Activated naive CD4-positive, alpha-beta T cell treated with anti-CD3 and anti-CD28 coated beads, Interleukin-2, amount 10 ng/mL, durations not matched to agents 7 days and 5 days (primary cell): ENCODE data around the gene LCORL.
"Not testable (repeated sequence)": the region's sequence is repeated elsewhere in the genome, so short reads cannot be mapped to it uniquely, and the experiment has no call there.

Experiments used
- CTCF ChIA-PET: fragments of 350-600 bp; sonication (Branson Sonifier 250); formaldehyde crosslinking; loops from one replicate; lab custom pipeline; 2021; ENCODE audit warnings: antibody characterized with exemption; lab: Charles Lee
- DNase-seq: peaks from one replicate; pipeline ENCODE4 v3.0.0-alpha.2; 2020
- H3K27ac Mint-ChIP-seq: one replicate; pipeline ENCODE4 v1.8.0; 2021; ENCODE audit warnings: mild to moderate bottlenecking, moderate library complexity, mixed read lengths
- H3K27me3 Mint-ChIP-seq: one replicate; pipeline ENCODE4 v1.8.0; 2021; ENCODE audit warnings: mild to moderate bottlenecking, mixed read lengths
- H3K36me3 Mint-ChIP-seq: one replicate; pipeline ENCODE4 v1.8.0; 2021; ENCODE audit warnings: mixed read lengths
- H3K4me1 Mint-ChIP-seq: one replicate; pipeline ENCODE4 v1.8.0; 2021; ENCODE audit warnings: mixed read lengths
- H3K4me3 Mint-ChIP-seq: one replicate; pipeline ENCODE4 v1.8.0; 2021; ENCODE audit warnings: mild to moderate bottlenecking, moderate library complexity, mixed read lengths
- H3K9me3 Mint-ChIP-seq: one replicate; pipeline ENCODE4 v1.8.0; 2021; ENCODE audit warnings: mixed read lengths

Gene LCORL

GRCh38 chr4:18036369-18036768 is 14.8 kb upstream of the LCORL start:
- H3K36me3 Mint-ChIP-seq, H3K4me3 Mint-ChIP-seq, H3K9me3 Mint-ChIP-seq, DNase-seq, H3K27ac Mint-ChIP-seq, CTCF ChIA-PET, H3K4me1 Mint-ChIP-seq: not testable (repeated sequence)
- peaks cover 30% of the 10 kb centered on the region for H3K27me3 Mint-ChIP-seq

GRCh38 chr4:18034099-18034498 is 12.5 kb upstream of the LCORL start:
- Mint-ChIP-seq H3K36me3 (no peaks in the 10 kb centered on the region), H3K4me3 (no peak overlapping the region), H3K27ac (no peak overlapping the region), H3K9me3 (no peaks in the 10 kb centered on the region), H3K27me3 (peaks cover 36% of the 10 kb centered on the region), H3K4me1 (no peaks in the 10 kb centered on the region)
- no peak for DNase-seq
- CTCF ChIA-PET, result no interaction called here

DNA sequence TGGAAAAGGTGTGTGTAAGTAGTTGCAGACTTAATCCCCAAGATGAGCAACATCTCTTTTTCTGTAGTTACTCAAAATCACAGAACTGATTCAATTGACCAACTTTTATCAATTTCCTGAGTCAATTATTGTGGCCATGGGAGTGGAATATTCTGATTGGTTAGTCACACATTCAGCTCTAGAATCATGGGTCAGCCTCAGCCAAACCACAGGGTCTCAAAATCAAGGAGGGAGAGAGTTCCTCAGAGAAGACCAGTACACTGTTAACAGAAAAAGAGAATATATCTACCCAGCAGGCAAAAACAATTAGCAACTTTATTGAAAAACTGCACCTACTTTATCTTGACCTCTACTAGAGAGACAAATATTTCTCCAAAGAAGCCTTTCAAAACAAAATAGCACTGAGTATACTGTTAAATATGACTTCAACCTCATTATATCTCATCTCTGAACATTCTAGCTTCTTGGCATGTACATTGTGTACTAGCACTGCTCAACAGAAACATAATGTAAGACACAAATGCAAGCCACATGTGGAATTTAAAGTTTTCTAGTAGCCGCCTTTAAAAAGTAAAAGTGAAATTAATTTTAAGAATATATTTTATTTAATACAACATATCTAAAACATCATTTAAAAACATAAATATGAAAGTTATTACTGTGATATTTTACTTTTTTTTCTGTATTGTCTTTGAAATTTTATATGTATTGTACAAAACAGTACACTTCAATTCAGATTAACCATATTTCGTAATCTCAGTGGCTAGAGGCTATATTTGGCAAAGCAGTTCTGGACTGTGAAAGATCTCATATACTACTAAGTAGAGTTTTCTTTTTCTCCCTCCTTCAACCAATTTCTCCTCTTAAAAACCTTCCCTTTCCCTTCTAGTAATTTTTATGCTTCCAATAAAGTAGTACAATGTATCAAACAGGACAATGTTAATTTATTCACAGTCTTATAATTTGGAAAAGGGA is 11.8 kb upstream of the LCORL start:
- Mint-ChIP-seq H3K9me3 (no peaks in the 10 kb centered on the region), H3K27me3 (peaks cover 36% of the 10 kb centered on the region), H3K27ac (no peak overlapping the region), H3K36me3 (no peaks in the 10 kb centered on the region), H3K4me1 (no peaks in the 10 kb centered on the region), H3K4me3 (no peak overlapping the region)
- CTCF ChIA-PET, result no interaction called here
- DNase-seq, result no peak

GRCh38 chr4:18025288-18025687 is 3.7 kb upstream of the LCORL start:
- H3K9me3 Mint-ChIP-seq, result no peaks in the 10 kb centered on the region
- H3K4me1 Mint-ChIP-seq, result peaks cover 13% of the 10 kb centered on the region
- H3K27me3 Mint-ChIP-seq, result peaks cover 51% of the 10 kb centered on the region
- CTCF ChIA-PET, result no interaction called here
- no peaks in the 10 kb centered on the region for H3K36me3 Mint-ChIP-seq
- no peak overlapping the region for H3K27ac Mint-ChIP-seq
- DNase-seq, result no peak
- H3K4me3 Mint-ChIP-seq, result no peak overlapping the region

DNA sequence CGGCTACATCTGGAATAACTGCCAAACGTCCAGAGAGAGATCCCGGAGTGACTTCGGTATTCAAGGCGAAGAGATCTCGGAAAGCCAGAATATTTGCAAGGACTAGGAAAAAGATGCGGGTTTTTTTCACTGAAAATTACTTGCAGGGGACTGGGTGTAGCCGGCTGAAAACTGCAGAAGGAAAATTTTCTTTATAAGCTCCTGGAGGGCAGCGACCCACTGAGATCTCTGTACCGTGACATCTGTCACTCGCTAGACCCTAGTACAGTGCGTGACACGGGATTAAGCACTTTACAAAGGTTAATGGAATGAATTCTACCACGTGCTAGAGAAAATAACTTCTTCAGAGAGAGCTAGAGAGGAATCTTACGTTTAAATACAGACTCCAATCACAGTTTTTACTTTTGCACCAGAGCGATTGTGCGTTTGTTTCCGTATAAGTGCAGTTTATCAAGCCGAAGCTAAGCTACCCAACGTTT is 1.1 kb upstream of the LCORL start:
- H3K4me1 Mint-ChIP-seq, result peaks cover 22% of the 10 kb centered on the region
- H3K36me3 Mint-ChIP-seq, result no peaks in the 10 kb centered on the region
- peak overlapping the region; percentile 86 for H3K4me3 Mint-ChIP-seq
- CTCF ChIA-PET, result interaction anchor here (0.9 kb wide), 1 partner anchor 9 kb away, joined by 3 read pairs; no protein-coding TSS in a partner anchor
- H3K9me3 Mint-ChIP-seq, result no peaks in the 10 kb centered on the region
- peaks cover 49% of the 10 kb centered on the region for H3K27me3 Mint-ChIP-seq
- DNase-seq, result no peak
- H3K27ac Mint-ChIP-seq, result no peak overlapping the region

- H3K9me3 Mint-ChIP-seq, result no peaks in the 10 kb centered on the region
- peak overlapping the region; percentile 86 for H3K4me3 Mint-ChIP-seq
- peak overlapping the region; percentile 81 for H3K27ac Mint-ChIP-seq
- CTCF ChIA-PET, result no interaction called here
- peaks cover 22% of the 10 kb centered on the region for H3K4me1 Mint-ChIP-seq
- H3K27me3 Mint-ChIP-seq, result peaks cover 49% of the 10 kb centered on the region
- no peak for DNase-seq
- H3K36me3 Mint-ChIP-seq, result no peaks in the 10 kb centered on the region
Observed at GRCh38 chr4:18021470-18021719, 160 bp downstream of the LCORL start.

GRCh38 chr4:18020671-18021469 is 685 bp downstream of the LCORL start:
- CTCF ChIA-PET, result interaction anchor here (1.3 kb wide), 1 partner anchor 11 kb away, joined by 4 read pairs; no protein-coding TSS in a partner anchor
- H3K27me3 Mint-ChIP-seq, result peaks cover 49% of the 10 kb centered on the region
- H3K9me3 Mint-ChIP-seq, result no peaks in the 10 kb centered on the region
- peak; percentile 74 for DNase-seq
- H3K4me3 Mint-ChIP-seq, result peak overlapping the region; percentile 86
- no peaks in the 10 kb centered on the region for H3K36me3 Mint-ChIP-seq
- peak overlapping the region; percentile 85 for H3K27ac Mint-ChIP-seq
- peaks cover 22% of the 10 kb centered on the region for H3K4me1 Mint-ChIP-seq

- CTCF ChIA-PET, result interaction anchor here (1.3 kb wide), 1 partner anchor 10 kb away, joined by 4 read pairs; no protein-coding TSS in a partner anchor
- Mint-ChIP-seq H3K9me3 (no peaks in the 10 kb centered on the region), H3K4me3 (peak overlapping the region; percentile 77), H3K27me3 (peaks cover 48% of the 10 kb centered on the region), H3K27ac (peak overlapping the region; percentile 85), H3K36me3 (no peaks in the 10 kb centered on the region), H3K4me1 (peaks cover 22% of the 10 kb centered on the region)
- peak; percentile 39 for DNase-seq
Observed at GRCh38 chr4:18020145-18020670, 1.3 kb downstream of the LCORL start.

DNA sequence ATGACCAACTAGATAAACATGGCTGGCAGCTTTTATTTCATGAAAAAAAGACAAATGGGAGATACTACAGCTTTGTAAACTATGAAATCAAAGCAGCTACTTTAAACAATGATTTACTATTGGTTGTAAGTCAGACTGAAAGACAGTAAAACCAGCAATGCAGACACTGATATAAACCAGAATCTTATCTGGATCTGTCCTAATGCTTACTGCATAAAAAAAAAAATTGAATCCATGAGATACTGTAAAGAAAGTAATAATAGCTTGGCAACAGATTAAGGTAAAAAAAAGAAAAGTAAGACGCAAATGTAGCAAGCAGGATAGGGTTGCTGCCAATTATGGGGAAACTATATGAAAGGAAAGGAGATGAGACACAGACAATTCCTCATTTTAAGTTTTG is 7.3 kb downstream of the LCORL start:
- Mint-ChIP-seq H3K27ac (no peak overlapping the region), H3K4me1 (no peaks in the 10 kb centered on the region), H3K27me3 (no peaks in the 10 kb centered on the region), H3K4me3 (no peak overlapping the region), H3K36me3 (no peaks in the 10 kb centered on the region), H3K9me3 (no peaks in the 10 kb centered on the region)
- no peak for DNase-seq
- CTCF ChIA-PET, result interaction anchor here (1.2 kb wide), 1 partner anchor 8 kb away, joined by 3 read pairs; no protein-coding TSS in a partner anchor

DNA sequence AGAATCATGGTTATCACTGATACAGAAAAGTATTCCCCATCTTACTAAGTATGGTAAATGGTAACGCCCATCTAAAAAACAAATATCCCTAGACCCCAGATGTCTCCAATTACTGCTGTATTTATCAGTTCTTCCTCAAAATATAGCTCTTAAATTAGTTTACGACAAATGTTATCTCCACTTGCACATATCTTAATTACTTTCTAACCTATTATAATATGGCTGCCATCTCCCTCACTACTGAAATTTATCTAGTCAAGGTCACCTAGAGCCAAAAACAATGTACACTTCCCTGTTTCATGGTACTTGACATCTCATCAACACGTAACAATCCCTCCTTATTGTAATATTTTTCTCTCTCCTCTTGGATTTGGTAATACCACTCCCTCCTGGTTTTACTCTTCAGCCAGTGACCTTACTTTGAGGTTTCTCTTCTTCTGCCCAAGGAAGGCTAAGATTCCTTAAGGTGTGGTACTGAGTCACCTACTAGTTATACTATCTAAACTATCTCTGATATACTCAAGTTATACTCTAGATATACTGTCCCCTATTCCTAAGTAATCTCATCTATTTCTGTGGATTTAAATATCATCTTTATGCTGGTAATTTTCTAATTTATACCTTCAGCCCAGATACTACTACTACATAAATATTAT is 8.6 kb downstream of the LCORL start:
- Mint-ChIP-seq H3K27ac (no peak overlapping the region), H3K9me3 (no peaks in the 10 kb centered on the region), H3K36me3 (no peaks in the 10 kb centered on the region), H3K4me3 (no peak overlapping the region), H3K4me1 (no peaks in the 10 kb centered on the region), H3K27me3 (no peaks in the 10 kb centered on the region)
- CTCF ChIA-PET, result interaction anchor here (1.2 kb wide), 1 partner anchor 10 kb away, joined by 3 read pairs; no protein-coding TSS in a partner anchor
- DNase-seq, result no peak

- CTCF ChIA-PET, result no interaction called here
- Mint-ChIP-seq H3K4me3 (no peak overlapping the region), H3K27me3 (no peaks in the 10 kb centered on the region), H3K36me3 (no peaks in the 10 kb centered on the region), H3K9me3 (no peaks in the 10 kb centered on the region), H3K4me1 (no peaks in the 10 kb centered on the region), H3K27ac (no peak overlapping the region)
- no peak for DNase-seq
Observed at GRCh38 chr4:18012134-18012806, 9.3 kb downstream of the LCORL start.

DNA sequence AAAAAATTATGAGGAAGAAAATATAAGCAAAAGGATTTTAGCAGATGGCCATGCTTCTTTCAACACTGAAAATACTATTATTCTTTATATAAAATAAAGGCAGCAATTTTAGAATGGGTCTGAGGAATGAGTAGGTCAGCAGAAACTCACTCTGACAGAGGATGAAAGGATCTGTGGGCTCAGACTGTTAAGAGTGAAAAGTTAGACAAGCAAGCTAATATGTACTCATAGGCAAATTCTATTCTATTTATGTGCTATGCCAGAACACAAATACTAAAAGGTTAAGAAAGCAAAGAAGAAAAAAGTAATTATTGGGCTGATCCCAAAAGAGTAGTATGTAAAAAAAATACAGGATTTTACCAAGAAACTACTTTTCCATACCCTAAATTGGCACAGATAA is 13.9 kb downstream of the LCORL start:
- Mint-ChIP-seq H3K27me3 (no peaks in the 10 kb centered on the region), H3K9me3 (peaks cover 22% of the 10 kb centered on the region), H3K4me1 (no peaks in the 10 kb centered on the region), H3K4me3 (no peak overlapping the region), H3K27ac (no peak overlapping the region), H3K36me3 (peaks cover 10% of the 10 kb centered on the region)
- CTCF ChIA-PET, result no interaction called here
- DNase-seq, result no peak

- H3K27ac Mint-ChIP-seq, CTCF ChIA-PET, H3K4me3 Mint-ChIP-seq: not testable (repeated sequence)
Observed at GRCh38 chr4:18006432-18006831, 15.1 kb downstream of the LCORL start.

More at GRCh38 chr4:18006432-18006831, 15.1 kb downstream of the LCORL start:
- not testable (repeated sequence) for DNase-seq, H3K4me1 Mint-ChIP-seq, H3K27me3 Mint-ChIP-seq, H3K36me3 Mint-ChIP-seq
- peaks cover 22% of the 10 kb centered on the region for H3K9me3 Mint-ChIP-seq
